A204.1 (cell line): Measurements from ENCODE around the gene WAPL.

ENCODE experiments used
- FAIRE-seq: peaks from 2 replicates; lab custom pipeline; 2012; peaks lifted over from hg19 to GRCh38; lab: Jason Lieb, UNC

WAPL gene

GRCh38 chr10:86524225-86524962 is 2.8 kb upstream of the WAPL start:
- no peak for FAIRE-seq

- FAIRE-seq, result no peak
Observed at GRCh38 chr10:86523348-86523747, 1.8 kb upstream of the WAPL start.

DNA sequence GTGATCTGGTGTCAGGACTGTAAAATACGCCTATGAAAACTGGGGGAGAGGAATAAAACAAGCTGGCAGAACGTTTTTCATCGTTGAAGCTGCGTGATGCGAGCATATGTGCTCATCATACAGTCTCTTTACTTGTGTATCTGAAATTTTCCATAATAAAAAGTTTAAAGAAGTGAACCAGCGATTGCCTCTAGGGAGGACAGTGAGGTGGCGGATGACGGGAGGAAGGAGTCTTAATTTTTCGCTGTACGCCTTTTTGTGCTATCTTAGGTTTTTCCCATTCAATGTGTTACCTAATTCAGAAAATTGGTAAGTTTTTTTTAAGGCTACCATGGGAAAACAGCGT is 891 bp upstream of the WAPL start:
- FAIRE-seq, result no peak

- no peak for FAIRE-seq
Observed at GRCh38 chr10:86520871-86521677, 518 bp downstream of the WAPL start.

DNA sequence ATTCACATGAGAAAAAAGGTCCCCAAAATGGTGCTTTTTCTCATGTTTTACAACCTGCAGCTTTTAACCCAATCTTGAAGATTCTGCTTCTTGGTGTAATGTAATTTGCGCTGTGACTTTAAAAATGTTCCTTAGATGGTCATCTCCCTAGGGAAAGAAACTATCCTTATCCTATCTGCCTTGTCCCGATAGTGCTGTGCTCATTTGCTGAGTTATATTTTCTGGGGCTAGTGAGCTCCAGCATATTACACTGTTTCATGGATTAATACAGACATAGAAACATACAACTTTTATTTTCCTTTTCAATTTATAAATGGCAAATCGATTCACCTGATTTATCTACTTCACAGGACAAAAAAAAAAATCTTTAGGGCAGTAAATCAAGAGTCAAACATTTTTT is 2.8 kb downstream of the WAPL start:
- FAIRE-seq, result no peak

DNA sequence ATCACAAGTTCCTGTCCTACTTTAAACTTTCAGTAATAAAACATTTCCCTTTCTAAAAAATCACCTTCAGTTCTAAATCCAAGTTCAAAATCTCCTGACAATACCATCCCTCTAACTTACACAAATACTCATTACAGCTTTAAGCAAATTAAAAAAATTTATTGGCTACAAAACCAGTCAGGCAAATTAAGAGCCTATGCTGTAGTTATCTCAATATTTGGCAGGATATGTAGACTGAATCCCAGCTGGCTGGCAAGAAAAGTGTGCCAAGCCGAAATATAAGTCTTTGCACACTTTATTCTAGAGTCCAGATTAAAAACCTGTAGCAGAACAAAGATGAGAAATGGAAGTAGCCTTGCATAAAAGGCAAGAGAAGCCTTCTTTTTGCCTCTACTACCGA is 9.5 kb downstream of the WAPL start:
- FAIRE-seq, result no peak

- no peak for FAIRE-seq
Observed at GRCh38 chr10:86511027-86511865, 10.3 kb downstream of the WAPL start.

- FAIRE-seq, result no peak
Observed at GRCh38 chr10:86509145-86509544, 12.4 kb downstream of the WAPL start.

GRCh38 chr10:86508217-86508616 is 13.4 kb downstream of the WAPL start:
- no peak for FAIRE-seq

DNA sequence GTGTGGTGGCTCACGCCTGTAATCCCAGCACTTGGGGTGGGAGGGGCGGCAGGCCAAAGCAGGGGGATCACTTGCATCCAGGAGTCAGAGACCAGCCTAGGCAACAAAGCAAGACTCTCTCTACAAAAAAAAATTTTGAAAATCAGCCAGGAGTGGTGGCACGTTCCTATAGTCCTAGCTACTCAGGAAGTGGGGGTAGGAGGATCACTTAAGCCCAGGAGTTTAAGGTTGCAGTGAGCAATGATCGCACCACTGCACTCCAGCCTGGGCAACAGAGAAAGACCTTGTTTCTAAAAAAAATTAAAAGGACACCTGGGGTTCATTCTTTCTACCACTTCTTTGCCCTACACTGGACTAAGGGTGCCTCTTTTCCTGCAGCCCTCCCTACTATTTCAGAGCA is 15.1 kb downstream of the WAPL start:
- FAIRE-seq, result no peak

GRCh38 chr10:86506062-86506461 is 15.5 kb downstream of the WAPL start:
- FAIRE-seq, result no peak

DNA sequence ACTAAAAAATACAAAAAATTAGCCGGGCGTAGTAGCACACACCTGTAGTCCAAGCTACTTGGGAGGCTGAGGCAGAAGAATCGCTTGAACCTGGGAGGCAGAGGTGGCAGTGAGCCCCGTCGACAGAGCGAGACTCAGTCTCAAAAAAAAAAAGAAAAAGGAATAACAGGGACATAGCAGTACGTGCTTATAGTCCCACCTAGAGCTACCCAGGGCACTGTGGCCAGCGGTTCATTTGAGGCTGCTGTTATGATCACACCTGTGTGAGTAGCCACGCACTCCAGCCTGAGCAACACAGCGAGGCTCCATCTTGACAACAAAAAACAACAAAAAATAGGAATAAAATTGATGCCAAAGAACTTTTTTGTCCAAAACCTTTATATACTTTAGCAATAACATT is 17.1 kb downstream of the WAPL start:
- no peak for FAIRE-seq

DNA sequence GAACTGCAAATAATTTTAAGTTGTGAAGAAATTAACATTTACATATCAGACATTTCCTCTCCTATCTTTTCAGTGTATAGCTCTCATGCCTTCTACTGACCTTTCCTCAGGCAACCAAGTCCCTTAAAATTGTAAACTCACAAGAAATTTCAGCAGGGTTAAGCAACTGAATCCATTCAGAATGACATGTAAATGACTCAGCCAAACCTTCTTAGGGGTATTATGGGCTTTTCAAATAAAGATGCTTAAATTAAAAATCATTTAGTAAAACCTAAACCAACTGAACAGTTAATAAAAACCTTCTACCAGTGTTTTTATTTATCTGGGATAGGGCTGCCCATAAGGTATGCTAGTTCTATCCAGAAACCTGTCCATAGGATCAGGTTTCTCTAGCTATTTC is 20.7 kb downstream of the WAPL start:
- FAIRE-seq, result no peak

- no peak for FAIRE-seq
Observed at GRCh38 chr10:86498598-86498997, 23.0 kb downstream of the WAPL start.

GRCh38 chr10:86497621-86498020 is 24.0 kb downstream of the WAPL start:
- FAIRE-seq, result peak; percentile 48

- no peak for FAIRE-seq
Observed at GRCh38 chr10:86489960-86490612, 31.5 kb downstream of the WAPL start.

DNA sequence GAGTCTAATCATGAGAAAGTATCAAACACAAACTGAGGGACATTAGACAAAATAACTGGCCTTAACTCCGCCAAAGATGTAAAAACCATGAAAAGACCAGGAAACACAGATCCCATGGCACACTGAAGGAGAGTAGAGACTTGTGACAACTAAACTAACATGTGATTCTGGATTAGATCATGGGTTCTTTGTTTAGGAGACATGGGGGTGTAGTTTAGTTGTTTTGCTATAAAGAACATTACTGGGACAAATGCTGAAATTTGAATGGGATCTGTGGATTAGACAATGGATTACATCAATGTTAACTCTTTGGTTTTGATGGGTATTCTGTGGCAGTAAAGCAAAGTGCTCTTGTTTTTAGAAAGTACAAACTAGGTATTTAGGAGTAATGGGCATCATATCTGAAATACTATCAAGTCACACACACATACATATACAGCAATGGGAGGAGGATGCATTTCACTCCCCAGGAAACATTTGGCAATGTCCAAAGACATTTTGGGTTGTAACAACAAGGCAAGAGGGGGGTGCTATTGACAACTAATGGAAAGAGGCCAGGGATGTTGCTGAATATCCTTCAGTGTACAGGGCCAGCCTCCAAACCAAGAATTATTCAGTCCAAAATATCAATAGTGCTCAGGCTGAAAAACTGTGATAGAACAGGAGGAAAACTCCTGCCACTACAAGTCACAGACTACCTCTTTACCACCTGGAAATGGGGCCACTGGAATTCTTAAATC is 32.4 kb downstream of the WAPL start:
- FAIRE-seq, result no peak

- no peak for FAIRE-seq
Observed at GRCh38 chr10:86486856-86487255, 34.7 kb downstream of the WAPL start.

- no peak for FAIRE-seq
Observed at GRCh38 chr10:86483664-86484063, 37.9 kb downstream of the WAPL start.

DNA sequence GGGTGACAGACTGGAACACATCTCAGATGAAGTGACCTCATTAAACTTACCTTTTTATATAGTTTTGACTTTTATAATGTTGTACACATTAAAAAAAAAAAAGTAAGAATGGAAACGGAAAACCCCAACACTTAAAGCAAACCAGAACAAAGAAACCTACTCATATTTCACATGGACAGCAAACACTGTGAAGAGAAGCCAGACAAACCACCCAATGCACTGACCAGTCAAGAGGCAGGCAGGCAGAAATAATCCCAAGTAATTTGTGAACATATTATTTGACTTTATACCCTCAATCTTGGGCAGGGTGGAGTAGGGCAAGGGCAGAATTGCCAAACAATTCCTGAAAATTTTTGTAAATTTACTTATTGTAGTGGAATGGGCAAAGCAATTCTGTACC is 39.8 kb downstream of the WAPL start:
- no peak for FAIRE-seq

GRCh38 chr10:86480571-86480970 is 41.0 kb downstream of the WAPL start:
- FAIRE-seq, result no peak

DNA sequence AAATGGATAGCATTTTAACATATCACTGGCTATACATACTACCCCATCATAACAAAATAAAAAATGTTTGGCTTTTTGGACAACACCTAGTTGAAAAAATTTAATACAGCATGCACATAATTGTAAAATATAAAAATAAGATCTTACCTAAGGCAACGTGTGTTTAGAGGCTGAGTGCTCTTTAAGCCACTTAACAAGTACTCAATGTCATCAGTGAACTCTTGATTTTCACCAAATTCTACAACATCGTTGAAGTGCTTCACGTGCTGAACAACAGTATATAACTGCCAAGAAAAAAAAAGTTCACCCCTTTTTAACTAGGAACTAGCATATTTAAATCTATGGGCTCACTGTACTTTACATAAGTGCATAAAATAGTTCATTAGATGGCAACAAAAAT is 49.5 kb downstream of the WAPL start:
- no peak for FAIRE-seq
